ENCODE results near the gene CYP46A1. TPM values are rescaled to one million over a fixed set of nuclear protein-coding genes. Genes with fewer than 3 reads are reported as not detected.

The CYP46A1 gene
- total and polyA plus RNA-seq, 4 donors: 0.14 to 0.92 (median 0.48) TPM

DNA sequence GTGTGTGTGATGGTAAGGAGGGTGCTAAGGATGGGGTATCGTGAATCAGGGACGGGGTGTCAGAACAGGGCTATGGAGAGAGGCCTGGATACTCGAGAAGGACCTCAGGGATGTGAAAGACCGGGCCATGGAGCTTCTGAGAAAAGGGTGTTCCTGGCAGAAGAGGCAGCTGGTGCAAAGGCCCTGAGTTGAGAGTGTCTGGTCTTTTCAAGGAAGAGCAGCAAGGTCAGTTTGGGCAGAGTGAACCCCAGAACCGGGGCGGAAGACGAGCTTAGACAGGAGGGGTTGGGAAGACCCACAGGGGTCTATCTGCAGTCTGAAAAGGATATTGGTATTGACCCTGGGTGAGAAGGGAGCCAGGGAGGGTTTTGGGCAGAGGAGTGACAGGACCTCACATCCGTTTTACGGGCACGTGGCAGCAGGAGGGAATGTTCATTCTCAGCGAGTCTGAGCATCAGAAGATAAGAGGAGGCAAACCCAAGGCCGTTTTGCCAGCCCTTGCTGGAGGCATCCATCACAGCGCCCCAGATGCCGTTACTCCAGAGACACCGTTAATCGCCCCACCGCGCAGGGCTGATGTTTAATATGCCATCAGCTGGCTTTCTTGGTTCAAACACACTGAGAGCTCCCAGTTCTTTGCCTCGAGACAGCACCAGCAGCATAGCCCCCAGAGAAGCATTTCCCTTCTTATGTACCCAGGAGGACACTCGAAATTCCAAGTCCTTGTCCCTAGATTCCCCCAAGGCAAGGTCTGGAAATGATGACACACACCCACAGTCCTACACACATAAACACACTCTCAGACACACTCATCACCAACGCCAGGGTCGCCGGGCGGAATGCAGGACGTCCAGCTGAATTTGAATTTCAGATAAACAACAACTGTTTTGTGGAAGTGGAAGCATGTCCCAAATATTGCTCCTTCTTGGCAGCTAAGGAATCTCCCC lies 67.7 kb downstream of the CYP46A1 start:
- WGBS: 59% methylated on average over 25 of the region's 25 CpGs
- TF ChIP-seq RXRA (IDR thresholded peaks at IDR 0.05): peak in 1 of 2 donors; percentile 33
- no peak for TF ChIP-seq HNF4G (IDR thresholded peaks at IDR 0.05)
- Histone ChIP-seq H3K27ac (ENCODE audit: low read depth in 1 of 2, low read length in 2 of 2) (peak overlapping the region; percentile 73 to 84), H3K27me3 (ENCODE audit: control insufficient read depth in 4 of 4, insufficient read depth in 4 of 4, low read length in 3 of 4) (peaks cover 0 to 6% (median 1%) of the 10 kb centered on the region in 4 donors), H3K4me1 (ENCODE audit: control insufficient read depth in 4 of 4, insufficient read depth in 4 of 4, low read length in 3 of 4) (peaks cover 0 to 5% (median 2%) of the 10 kb centered on the region in 4 donors), H3K36me3 (ENCODE audit: control insufficient read depth in 4 of 4, insufficient read depth in 3 of 4, low read depth in 1 of 4, low read length in 3 of 4) (no peaks in the 10 kb centered on the region), H3K9me3 (ENCODE audit: control insufficient read depth in 4 of 4, low read length in 3 of 4) (no peaks in the 10 kb centered on the region), H3K4me3 (ENCODE audit: low read depth in 1 of 3, low read length in 3 of 3) (no peak overlapping the region), H3K9ac (ENCODE audit: low read depth in 1 of 2, low read length in 2 of 2) (no peak overlapping the region)
- DNase-seq (ENCODE audit: low spot score): no peak

- peak overlapping the region; percentile 73 to 84 for H3K27ac ChIP-seq (ENCODE audit: low read depth in 1 of 2, low read length in 2 of 2)
- no peaks in the 10 kb centered on the region for H3K9me3 ChIP-seq (ENCODE audit: control insufficient read depth in 4 of 4, low read length in 3 of 4)
- WGBS: 45% methylated on average over 9 of the region's 9 CpGs
- no peak overlapping the region for H3K4me3 ChIP-seq (ENCODE audit: low read depth in 1 of 3, low read length in 3 of 3)
- peaks cover 0 to 6% (median 1%) of the 10 kb centered on the region in 4 donors for H3K27me3 ChIP-seq (ENCODE audit: control insufficient read depth in 4 of 4, insufficient read depth in 4 of 4, low read length in 3 of 4)
- H3K36me3 ChIP-seq (ENCODE audit: control insufficient read depth in 4 of 4, insufficient read depth in 3 of 4, low read depth in 1 of 4, low read length in 3 of 4): no peaks in the 10 kb centered on the region
- no peak overlapping the region for H3K9ac ChIP-seq (ENCODE audit: low read depth in 1 of 2, low read length in 2 of 2)
- no peak for TF ChIP-seq ATF3 (IDR thresholded peaks at IDR 0.05)
- no peak for TF ChIP-seq GABPA (IDR thresholded peaks at IDR 0.05 in 1 of 2, conservative IDR thresholded peaks at IDR 0.05 in 1 of 2)
- peak; percentile 80 for TF ChIP-seq NR2F2 (IDR thresholded peaks at IDR 0.05)
- DNase-seq (ENCODE audit: low spot score): no peak
- H3K4me1 ChIP-seq (ENCODE audit: control insufficient read depth in 4 of 4, insufficient read depth in 4 of 4, low read length in 3 of 4): peaks cover 0 to 5% (median 2%) of the 10 kb centered on the region in 4 donors
These were observed 68.5 kb downstream of the CYP46A1 start for GRCh38 chr14:99752486-99753121.

DNA sequence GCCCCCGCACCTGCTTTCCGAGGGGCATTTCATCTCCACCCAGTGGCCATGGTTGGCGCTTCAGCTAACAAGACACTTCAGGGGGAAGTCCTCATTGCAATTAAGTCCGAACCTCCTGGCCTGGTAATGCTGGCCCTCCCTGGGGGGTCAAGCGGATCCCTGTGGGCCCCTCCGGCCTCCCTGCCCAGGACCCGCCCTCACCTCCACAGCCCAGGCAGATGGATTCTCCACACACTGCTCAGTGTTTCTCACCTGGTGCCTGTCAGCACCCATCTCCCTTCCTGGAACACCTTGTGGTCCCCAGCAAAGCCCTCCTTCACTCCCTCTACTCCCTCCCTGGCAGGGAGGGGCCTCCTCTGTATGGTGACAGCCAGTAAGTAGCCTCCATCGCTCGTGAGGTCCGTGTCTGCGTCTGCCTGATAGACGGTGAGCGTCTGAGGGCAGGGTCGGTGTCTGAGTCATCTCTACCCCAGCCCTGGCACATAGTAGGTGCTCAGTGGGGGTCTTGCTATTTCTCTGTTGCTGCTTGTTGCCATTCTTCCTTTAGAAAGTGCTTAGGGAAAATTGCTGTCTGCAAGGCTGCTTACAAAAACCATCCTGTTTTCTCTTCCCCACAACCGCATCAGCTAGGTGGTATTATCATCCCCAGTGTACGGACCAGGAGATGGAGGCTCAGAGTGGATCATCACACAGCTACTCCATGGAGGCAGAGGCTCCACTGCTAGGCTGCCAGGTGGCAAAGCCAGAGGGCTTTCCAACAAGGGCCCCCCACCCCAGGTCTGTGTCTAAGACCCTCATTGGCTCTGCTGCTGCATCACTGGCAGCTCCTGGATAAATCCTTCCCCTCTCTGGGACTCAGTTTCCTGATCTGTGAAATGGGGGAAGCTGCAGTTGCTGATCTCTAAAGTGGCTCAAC lies 69.4 kb downstream of the CYP46A1 start:
- peaks cover 0 to 5% (median 2%) of the 10 kb centered on the region in 4 donors for H3K4me1 ChIP-seq (ENCODE audit: control insufficient read depth in 4 of 4, insufficient read depth in 4 of 4, low read length in 3 of 4)
- 45% methylated on average over 16 of the region's 16 CpGs for WGBS

More for the DNA sequence above, 69.4 kb downstream of the CYP46A1 start:
- no peak overlapping the region for H3K9ac ChIP-seq (ENCODE audit: low read depth in 1 of 2, low read length in 2 of 2)
- peak overlapping the region; percentile 15 to 43 for H3K27ac ChIP-seq (ENCODE audit: low read depth in 1 of 2, low read length in 2 of 2)
- H3K27me3 ChIP-seq (ENCODE audit: control insufficient read depth in 4 of 4, insufficient read depth in 4 of 4, low read length in 3 of 4): peaks cover 0 to 6% (median 1%) of the 10 kb centered on the region in 4 donors
- TF ChIP-seq FOXA2 (IDR thresholded peaks at IDR 0.05): no peak
- no peak for TF ChIP-seq ATF3 (IDR thresholded peaks at IDR 0.05)
- TF ChIP-seq FOXA1 (IDR thresholded peaks at IDR 0.05): no peak
- TF ChIP-seq GABPA (IDR thresholded peaks at IDR 0.05 in 1 of 2, conservative IDR thresholded peaks at IDR 0.05 in 1 of 2): no peak
- TF ChIP-seq NR2F2 (IDR thresholded peaks at IDR 0.05): no peak
- no peak for TF ChIP-seq YY1 (IDR thresholded peaks at IDR 0.05)
- no peak for TF ChIP-seq HNF4A (conservative IDR thresholded peaks at IDR 0.05)
- no peak for TF ChIP-seq JUND (IDR thresholded peaks at IDR 0.05)
- H3K4me3 ChIP-seq (ENCODE audit: low read depth in 1 of 3, low read length in 3 of 3): no peak overlapping the region
- H3K36me3 ChIP-seq (ENCODE audit: control insufficient read depth in 4 of 4, insufficient read depth in 3 of 4, low read depth in 1 of 4, low read length in 3 of 4): no peaks in the 10 kb centered on the region
- no peaks in the 10 kb centered on the region for H3K9me3 ChIP-seq (ENCODE audit: control insufficient read depth in 4 of 4, low read length in 3 of 4)
- DNase-seq (ENCODE audit: low spot score): no peak

Data from liver (tissue), 9 donors.